Naive thymus-derived CD8-positive, alpha-beta T cell (primary cell): Measurements from ENCODE around the gene STK17A. TPM values are rescaled to one million over a fixed set of nuclear protein-coding genes. Genes with fewer than 3 reads are reported as not detected.
"Not testable (repeated sequence)": the region's sequence is repeated elsewhere in the genome, so short reads cannot be mapped to it uniquely, and the experiment has no call there.

Experiments used
- ATAC-seq, 2 donors: fragments of 150-1000 bp; cut with Tn5 transposase in 1 of 2; sonication (Bioruptor Pico), chemical (Tn5 transposase) in 1 of 2; 1 replicate in 1 of 2; 2 replicates in 1 of 2; pipeline ENCODE4 v1.10.0; 2021; ENCODE audit warnings: mild to moderate bottlenecking in 2 of 2, moderate library complexity in 2 of 2
- POLR2A ChIA-PET: fragments of 350-600 bp; sonication (Branson Sonifier 250); formaldehyde crosslinking; loops from one replicate; lab custom pipeline; 2021; ENCODE audit warnings: antibody characterized with exemption; lab: Charles Lee
- DNase-seq, 10 donors: peaks; one replicate each; pipeline versions ENCODE4 v3.0.0 to v3.0.0-alpha.2; 2020 to 2022
- H3K27ac Mint-ChIP-seq, 10 donors: one replicate each; pipeline ENCODE4 v1.8.0; 2020 to 2022; ENCODE audit warnings: mild to moderate bottlenecking in 10 of 10, mixed read lengths in 10 of 10, moderate library complexity in 4 of 10, inconsistent platforms in 1 of 10
- H3K27me3 Mint-ChIP-seq, 5 donors: one replicate each; pipeline ENCODE4 v1.8.0; 2021 to 2022; ENCODE audit warnings: mixed read lengths in 5 of 5
- H3K36me3 Mint-ChIP-seq, 3 donors: one replicate each; pipeline ENCODE4 v1.8.0; 2020 to 2022; ENCODE audit warnings: mixed read lengths in 3 of 3, mild to moderate bottlenecking in 2 of 3, inconsistent platforms in 1 of 3
- H3K4me1 Mint-ChIP-seq, 4 donors: one replicate each; pipeline ENCODE4 v1.8.0; 2021 to 2022; ENCODE audit warnings: mixed read lengths in 4 of 4
- H3K4me3 Mint-ChIP-seq, 10 donors: one replicate each; pipeline ENCODE4 v1.8.0; 2020 to 2022; ENCODE audit warnings: mild to moderate bottlenecking in 10 of 10, mixed read lengths in 10 of 10, moderate library complexity in 6 of 10, inconsistent platforms in 1 of 10
- H3K9me3 Mint-ChIP-seq, 9 donors: one replicate each; pipeline ENCODE4 v1.8.0; 2020 to 2022; ENCODE audit warnings: mixed read lengths in 9 of 9, mild to moderate bottlenecking in 3 of 9, inconsistent platforms in 1 of 9, moderate library complexity in 1 of 9
- polyA plus RNA-seq, 3 donors: library from polyadenylated mRNA; unstranded; fragments of 300-500 nt; fragmentation: Illumina TruSeq; gene quantifications; one replicate each; pipeline ENCODE4 v1.2.3, GENCODE V29; 2021
- total RNA-seq, 8 experiments: library from RNA in 2 of 8; stranded (reverse) in 2 of 8; gene quantifications; one replicate each; pipeline ENCODE4 v1.2.3 and lab custom pipeline; 2021 to 2026

Gene STK17A
- total and polyA plus RNA-seq, 5 experiments from 2014 or later, result 203 to 346 (median 242) TPM

DNA sequence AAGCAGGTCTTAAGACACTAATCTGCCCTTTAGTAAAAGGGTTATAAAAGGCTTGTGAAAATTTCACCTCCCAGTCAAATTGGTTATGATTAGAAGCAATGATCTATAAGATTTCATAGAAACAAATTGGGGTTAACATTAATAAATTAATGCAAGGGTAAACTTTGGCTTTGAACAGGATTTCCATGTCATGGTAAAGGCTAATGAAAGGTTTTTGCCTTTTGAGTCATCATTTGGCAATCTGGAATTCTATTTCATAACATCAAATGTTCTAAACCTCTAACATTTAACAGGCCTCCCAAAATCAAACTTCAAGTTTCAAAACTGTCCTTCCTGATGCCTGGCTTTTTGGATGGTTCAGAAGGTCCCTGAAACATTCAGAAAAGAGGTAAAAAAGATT is 84.0 kb downstream of the STK17A start:
- Mint-ChIP-seq H3K9me3 (peaks cover 0 to 11% (median 3%) of the 10 kb centered on the region in 9 donors), H3K27ac (peak overlapping the region in 5 of 10 donors; percentile 21 to 90 (median 62)), H3K36me3 (peaks cover 18 to 30% (median 22%) of the 10 kb centered on the region in 3 donors), H3K4me3 (no peak overlapping the region), H3K4me1 (peaks cover 23 to 74% (median 64%) of the 10 kb centered on the region in 4 donors), H3K27me3 (no peaks in the 10 kb centered on the region)
- POLR2A ChIA-PET, result interaction anchor here (0.8 kb wide), 1 partner anchor 82 kb away, joined by 3 read pairs; no protein-coding TSS in a partner anchor
- DNase-seq (no peak), ATAC-seq (no peak)

DNA sequence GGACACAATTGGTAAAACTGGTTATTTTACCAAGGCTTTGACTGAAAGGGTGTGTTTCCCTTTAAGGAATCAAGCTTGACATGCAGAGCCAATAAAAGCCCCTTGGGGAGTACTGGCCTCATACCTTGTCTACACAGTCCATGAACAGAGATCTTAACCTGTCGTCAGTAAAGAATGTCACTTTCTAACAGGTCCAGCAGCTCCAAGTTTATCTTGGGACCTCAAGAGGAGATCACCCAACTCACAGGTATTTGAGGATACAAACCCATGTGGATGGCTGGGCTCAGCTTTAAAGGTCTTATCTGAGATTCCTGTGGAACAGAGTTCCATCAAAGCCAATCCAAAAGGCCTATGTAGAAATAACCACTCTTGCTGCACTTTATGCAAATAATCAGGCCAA is 85.1 kb downstream of the STK17A start:
- no peak overlapping the region for H3K4me3 Mint-ChIP-seq
- peaks cover 0 to 15% (median 4%) of the 10 kb centered on the region in 9 donors for H3K9me3 Mint-ChIP-seq
- H3K4me1 Mint-ChIP-seq, result peaks cover 25 to 81% (median 70%) of the 10 kb centered on the region in 4 donors
- H3K27ac Mint-ChIP-seq, result peak overlapping the region in 7 of 10 donors; percentile 7 to 90 (median 46)
- DNase-seq (no peak), ATAC-seq (no peak)
- POLR2A ChIA-PET, result interaction anchor here (1.4 to 2.4 kb wide), 4 partner anchors 20 to 85 kb away, joined by 3 to 17 read pairs (median 9); partner anchors contain the start of gene STK17A
- H3K36me3 Mint-ChIP-seq, result peaks cover 21 to 37% (median 23%) of the 10 kb centered on the region in 3 donors
- H3K27me3 Mint-ChIP-seq, result no peaks in the 10 kb centered on the region

- Mint-ChIP-seq H3K9me3 (peaks cover 0 to 17% (median 5%) of the 10 kb centered on the region in 9 donors), H3K4me3 (peak overlapping the region; percentile 47 to 81 (median 68)), H3K36me3 (peaks cover 18 to 40% (median 21%) of the 10 kb centered on the region in 3 donors), H3K4me1 (peaks cover 26 to 84% (median 76%) of the 10 kb centered on the region in 4 donors), H3K27me3 (no peaks in the 10 kb centered on the region), H3K27ac (peak overlapping the region; percentile 63 to 90 (median 88))
- DNase-seq (peak in 8 of 10 donors; percentile 43 to 77 (median 55)), ATAC-seq (peak; percentile 78 to 83)
- POLR2A ChIA-PET, result interaction anchor here (0.7 to 2.4 kb wide), 8 partner anchors 9 to 86 kb away, joined by 3 to 17 read pairs (median 6); partner anchors contain the start of gene STK17A
Observed at GRCh38 chr7:43669286-43670081, 86.6 kb downstream of the STK17A start.

GRCh38 chr7:43671521-43671920 is 88.6 kb downstream of the STK17A start:
- ATAC-seq (no peak), DNase-seq (no peak)
- peak overlapping the region in 5 of 10 donors; percentile 40 to 90 (median 63) for H3K27ac Mint-ChIP-seq
- H3K4me3 Mint-ChIP-seq, result no peak overlapping the region
- H3K27me3 Mint-ChIP-seq, result no peaks in the 10 kb centered on the region
- H3K4me1 Mint-ChIP-seq, result peaks cover 25 to 78% (median 69%) of the 10 kb centered on the region in 4 donors
- POLR2A ChIA-PET, result no interaction called here
- peaks cover 18 to 41% (median 18%) of the 10 kb centered on the region in 3 donors for H3K36me3 Mint-ChIP-seq
- H3K9me3 Mint-ChIP-seq, result peaks cover 0 to 17% (median 5%) of the 10 kb centered on the region in 9 donors

DNA sequence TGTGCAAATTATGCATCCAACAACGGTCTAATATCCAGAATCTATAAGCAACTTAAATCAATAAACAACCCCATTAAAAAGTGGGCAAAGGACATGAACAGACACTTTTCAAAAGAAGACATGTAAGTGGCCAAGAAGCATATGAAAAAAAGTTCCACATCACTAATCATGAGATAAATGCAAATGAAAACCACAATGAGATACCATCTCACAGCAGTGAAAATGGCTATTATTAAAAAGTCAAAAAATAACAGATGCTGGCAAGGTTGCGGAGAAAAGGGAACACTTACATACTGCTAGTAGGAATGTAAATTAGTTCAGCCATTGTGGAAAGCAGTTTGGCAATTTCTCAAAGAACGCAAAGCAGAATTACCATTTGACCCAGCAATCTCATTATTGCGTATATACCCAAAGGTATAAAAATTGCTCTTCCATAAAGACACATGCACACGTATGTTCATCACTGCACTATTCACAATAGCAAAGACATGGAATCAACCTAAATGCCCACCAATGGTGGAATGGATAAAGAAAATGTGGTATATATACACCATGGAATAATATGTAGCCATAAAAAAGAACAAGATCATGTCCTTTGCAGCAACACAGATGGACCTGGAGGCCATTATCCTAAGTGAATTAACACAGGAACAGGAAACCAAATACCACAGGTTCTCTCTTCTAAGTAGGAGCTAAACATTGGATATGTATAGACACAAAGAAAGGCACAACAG is 90.5 kb downstream of the STK17A start:
- H3K27me3 Mint-ChIP-seq, H3K4me3 Mint-ChIP-seq, POLR2A ChIA-PET, DNase-seq, ATAC-seq: not testable (repeated sequence)
- peak overlapping the region in 4 of 10 donors; percentile 21 to 64 (median 56) for H3K27ac Mint-ChIP-seq
- peaks cover 0 to 13% (median 1%) of the 10 kb centered on the region in 9 donors for H3K9me3 Mint-ChIP-seq
- peaks cover 25 to 89% (median 73%) of the 10 kb centered on the region in 4 donors for H3K4me1 Mint-ChIP-seq
- peaks cover 8 to 26% (median 11%) of the 10 kb centered on the region in 3 donors for H3K36me3 Mint-ChIP-seq

DNA sequence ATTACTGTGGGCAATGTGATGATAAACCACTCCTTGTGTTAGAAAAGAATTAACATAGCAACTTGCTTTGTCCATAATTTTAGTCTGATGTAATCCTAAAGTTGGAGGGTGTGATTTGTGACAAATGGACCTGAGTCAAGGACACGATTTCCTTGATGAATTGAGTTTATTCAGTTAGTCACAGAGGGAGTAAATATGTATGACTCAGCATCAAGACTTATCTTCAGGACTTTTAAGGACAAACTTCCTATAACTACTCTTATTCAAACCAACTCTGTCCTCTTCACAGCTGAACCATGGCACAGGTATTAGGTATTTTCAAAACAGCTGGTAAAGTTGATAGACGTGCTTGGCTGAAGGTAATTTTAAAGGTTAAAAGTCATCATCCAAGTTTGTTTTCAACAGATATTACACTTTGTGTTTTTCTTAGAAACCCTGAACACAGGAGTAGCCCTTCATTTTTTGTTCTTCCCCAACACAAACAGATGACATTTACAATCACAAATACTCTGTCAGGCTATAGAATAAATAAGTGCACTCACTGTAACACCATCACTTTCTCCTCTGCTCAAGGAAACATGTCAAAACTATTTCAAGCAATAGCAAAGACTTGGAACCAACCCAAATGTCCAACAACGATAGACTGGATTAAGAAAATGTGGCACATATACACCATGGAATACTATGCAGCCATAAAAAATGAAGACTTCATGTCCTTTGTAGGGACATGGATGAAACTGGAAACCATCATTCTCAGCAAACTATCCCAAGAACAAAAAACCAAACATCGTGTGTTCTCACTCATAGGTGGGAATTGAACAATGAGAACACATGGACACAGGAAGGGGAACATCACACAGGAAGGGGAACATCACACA is 91.9 kb downstream of the STK17A start:
- H3K4me1 Mint-ChIP-seq, result peaks cover 24 to 86% (median 73%) of the 10 kb centered on the region in 4 donors
- DNase-seq (no peak), ATAC-seq (no peak)
- POLR2A ChIA-PET, result interaction anchor here (1.0 kb wide), 1 partner anchor 25 kb away, joined by 3 read pairs; no protein-coding TSS in a partner anchor
- H3K9me3 Mint-ChIP-seq, result peaks cover 0 to 13% (median 1%) of the 10 kb centered on the region in 9 donors
- H3K27me3 Mint-ChIP-seq, result no peaks in the 10 kb centered on the region
- H3K36me3 Mint-ChIP-seq, result peaks cover 8 to 22% (median 9%) of the 10 kb centered on the region in 3 donors
- H3K27ac Mint-ChIP-seq, result peak overlapping the region in 7 of 10 donors; percentile 23 to 62 (median 51)
- no peak overlapping the region for H3K4me3 Mint-ChIP-seq

Other genes starting within 250 kb of the STK17A start
- gene COA1, start 146.4 kb downstream of the STK17A start, total RNA-seq, result 100 to 1,000 TPM; 215 to 219 TPM
- gene COA1, start 146.4 kb downstream of the STK17A start, polyA plus RNA-seq, result 100 to 1,000 TPM; 102 to 121 (median 104) TPM
- gene BLVRA, start 175.6 kb downstream of the STK17A start, total RNA-seq, result 10 to 100 TPM in 1 of 2 experiments, 1 to 10 TPM in 1; 9.6 to 13.5 TPM
- 10 to 100 TPM; 17.8 to 33.8 (median 20.2) TPM for gene BLVRA, start 175.6 kb downstream of the STK17A start, polyA plus RNA-seq